ENCODE data around the gene SPATA2. TPM values are rescaled to one million over a fixed set of nuclear protein-coding genes. Genes with fewer than 3 reads are reported as not detected.

SPATA2 gene
- total and polyA plus RNA-seq, 2 of the 8 experiments (the other 6 are each of a cell fraction or from before 2014, with no cell fraction given): 11.0 to 13.0 TPM

GRCh38 chr20:49945701-49946477 lies 30.6 kb upstream of the SPATA2 start (continued):
- no peak for TF ChIP-seq CHD7 (IDR thresholded peaks at IDR 0.05; ENCODE audit: insufficient replicate concordance, low read length)

All from H1 (cell line).